Measurements from ENCODE around the gene ABCB4.
"Not testable (repeated sequence)": the region's sequence is repeated elsewhere in the genome, so short reads cannot be mapped to it uniquely, and the experiment has no call there.

ABCB4 gene

DNA sequence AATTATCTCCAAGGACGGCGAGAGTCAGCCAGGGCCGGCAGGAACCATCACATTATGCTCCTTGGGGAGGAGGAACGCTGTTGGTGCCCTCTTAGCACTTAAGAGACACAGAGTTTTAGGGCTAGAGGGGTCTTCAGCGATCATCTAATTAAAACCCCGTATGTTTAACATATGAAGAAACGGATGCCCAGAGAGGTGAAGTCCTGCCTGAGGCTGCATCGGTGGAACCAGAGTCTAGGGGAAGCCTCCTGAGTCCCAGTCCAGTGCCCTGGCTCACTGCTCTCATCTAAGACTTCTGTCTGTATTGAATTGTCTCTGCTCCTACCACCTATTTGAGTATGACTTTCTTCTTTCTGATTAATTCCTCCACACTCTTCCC lies 688 bp upstream of the ABCB4 start:
- no peak for DNase-seq (ENCODE audit: low spot score)

DNA sequence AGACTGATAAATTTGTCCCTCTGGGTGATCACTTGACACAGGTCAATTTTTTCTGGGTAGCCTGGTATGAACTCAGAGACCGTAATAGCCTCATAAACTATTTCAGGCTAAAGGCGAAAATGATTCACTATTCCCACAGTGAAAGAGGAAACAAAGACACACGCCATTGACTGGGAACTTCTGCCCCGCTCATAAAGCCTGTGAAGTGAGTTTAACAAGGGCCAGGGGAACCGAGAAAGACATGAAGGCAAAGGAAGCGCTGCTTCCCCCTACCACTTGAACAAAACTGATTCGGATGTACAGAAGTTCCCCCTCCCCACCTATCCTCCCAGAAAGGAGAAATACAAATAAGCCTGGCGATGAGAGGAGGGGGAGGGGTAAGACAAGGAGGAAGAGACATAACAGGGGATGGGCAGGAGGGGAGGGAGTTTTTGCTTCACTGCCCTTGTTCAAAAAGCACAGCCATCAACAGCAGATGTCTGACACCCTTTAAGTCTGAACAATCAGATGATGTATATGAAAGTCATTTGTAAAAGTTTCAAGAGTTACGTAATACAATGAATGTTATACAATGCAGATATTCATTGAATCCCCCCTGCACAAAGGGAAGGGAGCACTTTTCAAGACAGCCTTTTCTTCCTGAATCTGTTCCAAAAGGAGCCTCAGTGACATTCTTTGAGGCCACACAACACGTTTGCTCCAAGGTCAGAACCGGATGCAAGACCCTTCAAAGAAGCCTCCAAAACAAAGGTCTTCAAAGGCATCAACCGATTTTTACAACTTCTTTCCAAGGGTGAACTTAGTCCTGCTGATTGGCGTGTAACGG lies 734 bp downstream of the ABCB4 start:
- DNase-seq (ENCODE audit: low spot score): peak; percentile 56

DNA sequence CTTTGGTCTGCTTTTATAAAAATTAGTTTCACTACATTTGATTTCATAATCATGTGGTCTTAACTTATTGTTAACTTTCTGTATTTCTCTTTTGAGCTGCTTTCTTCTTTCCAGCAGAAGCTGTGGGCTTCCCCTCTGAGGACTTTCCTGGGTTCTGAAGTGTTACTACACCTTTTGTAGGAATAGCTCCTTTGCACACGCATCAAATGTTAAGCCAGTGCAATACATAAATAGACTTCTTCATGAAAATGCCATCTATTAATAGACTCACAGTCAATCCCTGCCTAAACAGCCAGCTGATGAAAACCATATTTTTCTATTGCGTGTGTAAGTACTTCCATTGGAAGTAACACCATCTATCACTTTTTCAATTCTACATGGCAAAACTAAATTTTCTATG lies 1.5 kb downstream of the ABCB4 start:
- DNase-seq (ENCODE audit: low spot score): no peak

DNA sequence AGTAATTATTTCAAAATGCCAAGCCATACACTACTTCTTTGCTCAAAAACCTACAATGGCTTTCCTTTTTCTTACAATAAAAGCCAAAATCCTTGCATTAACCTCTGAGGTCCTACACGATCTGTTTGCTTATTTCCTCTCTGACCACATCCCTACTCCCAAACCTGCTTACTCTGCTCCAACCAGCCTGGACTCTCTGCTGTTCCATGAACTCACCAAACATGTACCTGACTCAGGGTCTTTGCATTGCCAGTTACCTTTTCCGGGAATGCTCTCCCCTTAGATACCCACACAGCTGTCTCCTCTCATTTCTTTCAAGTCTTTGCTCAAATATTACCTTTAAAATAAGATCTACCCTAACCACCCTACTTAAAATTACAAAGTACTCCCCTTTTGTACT lies 2.3 kb downstream of the ABCB4 start:
- DNase-seq (ENCODE audit: low spot score): no peak

DNA sequence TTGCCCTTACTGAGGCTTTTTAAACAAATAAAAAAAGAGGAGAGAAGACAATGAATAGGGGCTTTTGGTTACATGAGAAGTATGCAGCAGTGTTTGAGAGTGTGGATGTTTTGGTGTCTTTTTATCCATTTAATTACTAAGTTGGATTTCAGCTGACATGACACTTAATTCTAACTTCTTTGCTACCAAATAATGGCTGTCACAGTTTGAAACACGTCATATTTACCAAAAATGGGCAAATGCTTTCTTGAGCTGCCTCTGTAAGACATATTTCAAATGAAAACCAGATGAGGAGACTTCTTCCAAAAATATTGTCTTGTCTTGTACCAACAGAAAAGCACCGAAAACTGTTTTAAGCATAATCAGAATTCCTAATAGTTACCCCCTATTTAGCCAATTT lies 4.0 kb downstream of the ABCB4 start:
- DNase-seq (ENCODE audit: low spot score): no peak

DNA sequence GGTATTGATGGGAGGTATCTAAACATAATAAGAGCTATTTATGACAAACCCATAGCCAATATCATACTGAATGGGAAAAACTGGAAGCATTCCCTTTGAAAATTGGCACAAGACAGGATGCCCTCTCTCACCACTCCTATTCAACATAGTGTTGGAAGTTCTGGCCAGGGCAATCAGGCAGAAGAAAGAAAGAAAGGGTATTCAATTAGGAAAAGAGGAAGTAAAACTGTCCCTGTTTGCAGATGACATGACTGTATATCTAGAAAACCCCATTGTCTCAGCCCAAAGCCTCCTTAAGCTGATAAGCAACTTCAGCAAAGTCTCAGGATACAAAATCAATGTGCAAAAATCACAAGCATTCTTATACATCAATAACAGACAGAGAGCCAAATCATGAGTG lies 6.3 kb downstream of the ABCB4 start:
- DNase-seq (ENCODE audit: low spot score): not testable (repeated sequence)

DNA sequence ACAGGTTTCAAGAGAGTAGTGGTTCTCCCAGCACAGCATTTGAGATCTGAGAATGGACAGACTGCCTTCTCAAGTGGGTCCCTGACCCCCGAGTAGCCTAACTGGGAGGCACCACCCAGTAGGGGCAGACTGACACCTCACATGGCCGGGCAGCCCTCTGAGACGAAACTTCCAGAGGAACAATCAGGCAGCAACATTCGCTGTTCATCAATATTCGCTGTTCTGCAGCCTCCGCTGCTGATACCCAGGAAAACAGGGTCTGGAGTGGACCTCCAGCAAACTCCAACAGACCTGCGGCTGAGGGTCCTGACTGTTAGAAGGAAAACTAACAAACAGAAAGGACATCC lies 10.0 kb downstream of the ABCB4 start:
- not testable (repeated sequence) for DNase-seq (ENCODE audit: low spot score)

DNA sequence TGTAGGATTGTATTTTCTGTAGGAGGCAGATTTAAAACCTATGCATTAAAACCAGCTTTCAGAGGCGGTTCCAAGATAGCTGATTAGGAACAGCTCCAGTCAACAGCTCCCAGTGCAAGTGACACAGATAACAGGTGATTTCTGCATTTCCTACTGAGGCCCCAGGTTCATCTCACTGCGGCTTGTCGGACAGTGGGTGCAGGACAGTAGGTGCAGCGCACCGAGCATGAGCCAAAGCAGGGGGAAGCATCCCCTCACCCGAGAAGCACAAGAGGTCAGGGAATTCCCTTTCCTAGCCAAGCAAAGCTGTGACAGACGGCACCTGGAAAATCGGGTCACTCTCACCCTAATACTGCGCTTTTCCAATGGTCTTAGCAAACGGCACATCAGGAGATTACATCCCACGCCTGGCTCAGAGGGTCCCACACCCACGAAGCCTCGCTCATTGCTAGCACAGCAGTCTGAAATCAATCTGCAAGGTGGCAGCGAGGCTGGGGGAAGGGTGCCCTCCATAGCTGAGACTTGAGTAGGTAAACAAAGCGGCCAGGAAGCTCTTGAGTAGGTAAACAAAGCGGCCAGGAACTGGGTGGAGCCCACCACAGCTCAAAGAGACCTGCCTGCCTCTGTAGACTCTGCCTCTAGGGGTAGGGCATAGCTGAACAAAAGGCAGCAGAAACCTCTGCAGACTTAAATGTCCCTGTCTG lies 10.5 kb downstream of the ABCB4 start:
- not testable (repeated sequence) for DNase-seq (ENCODE audit: low spot score)

DNA sequence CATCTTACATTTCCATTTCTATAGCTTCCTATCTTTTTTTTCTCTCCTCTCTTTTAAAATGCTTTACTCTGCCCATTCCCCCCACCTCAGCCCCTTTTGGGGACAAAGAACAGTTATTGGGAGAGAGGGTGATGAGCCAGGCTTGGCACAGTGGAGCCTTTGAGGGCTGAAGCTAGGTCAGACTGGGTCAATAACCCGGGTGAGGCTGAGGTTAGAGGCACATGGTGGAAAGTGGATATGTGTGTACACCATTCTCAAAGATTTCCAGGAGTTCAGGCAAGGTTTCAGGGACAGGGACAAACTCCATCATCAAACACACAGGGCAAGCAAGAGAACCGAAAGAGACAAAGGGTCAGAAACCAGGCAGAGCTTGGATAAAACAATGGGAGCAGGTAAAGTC lies 11.5 kb downstream of the ABCB4 start:
- no peak for DNase-seq (ENCODE audit: low spot score)

DNA sequence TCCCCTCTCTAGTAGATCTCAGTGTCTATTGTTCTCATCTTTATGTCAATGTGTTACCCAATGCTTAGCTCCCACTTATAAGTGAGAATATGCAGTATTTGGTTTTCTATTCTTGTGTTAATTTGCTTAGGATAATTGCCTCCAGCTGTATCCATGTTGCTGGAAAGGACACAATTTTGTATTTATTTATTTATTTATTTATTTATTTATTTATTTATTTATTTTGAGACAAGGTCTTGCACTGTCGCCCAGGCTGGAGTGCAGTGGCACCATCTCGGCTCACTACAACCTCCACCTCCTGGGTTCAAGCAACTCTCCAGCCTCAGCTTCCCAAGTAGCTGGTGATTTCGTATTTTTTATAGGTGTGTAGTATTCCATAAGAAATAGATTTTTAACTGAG lies 15.0 kb downstream of the ABCB4 start:
- not testable (repeated sequence) for DNase-seq (ENCODE audit: low spot score)

DNA sequence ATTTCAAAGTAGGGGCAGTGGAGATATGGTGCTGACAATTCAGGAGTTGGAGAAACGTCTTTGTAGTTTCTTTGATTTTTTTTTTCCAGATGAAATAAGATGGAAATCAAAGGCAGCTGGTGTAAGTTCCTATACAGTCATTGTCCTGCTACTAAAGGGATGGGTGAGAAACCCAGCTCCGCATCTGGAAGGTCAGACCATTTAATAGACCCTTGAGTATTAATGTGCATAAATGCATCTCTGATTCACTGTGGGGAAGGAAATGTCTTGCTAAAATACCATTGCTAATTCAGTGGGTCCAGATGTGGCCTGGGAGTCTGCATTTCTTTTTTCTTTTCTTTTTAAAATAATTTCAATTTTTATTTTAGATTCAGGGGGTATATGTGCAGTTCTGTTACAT lies 15.5 kb downstream of the ABCB4 start:
- no peak for DNase-seq (ENCODE audit: low spot score)

DNA sequence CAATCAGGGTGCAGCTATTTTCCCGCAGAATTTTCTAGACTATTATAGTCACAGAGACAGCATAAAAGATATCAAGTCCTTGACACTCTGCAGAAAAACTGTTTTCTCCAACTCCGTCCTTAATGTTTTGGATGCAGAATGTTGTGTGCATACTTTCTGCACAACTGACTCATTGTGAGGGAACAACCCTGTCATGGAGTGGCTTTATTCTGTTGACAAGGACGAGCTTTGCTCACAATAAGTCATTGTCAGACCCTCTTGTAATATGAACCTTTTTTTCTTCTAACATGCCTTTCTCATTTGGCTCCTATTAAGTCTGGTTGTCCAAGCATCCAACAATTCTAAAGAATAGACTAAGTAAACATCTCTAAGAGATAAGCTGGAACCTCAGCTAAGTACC lies 17.3 kb downstream of the ABCB4 start:
- DNase-seq (ENCODE audit: low spot score): no peak

DNA sequence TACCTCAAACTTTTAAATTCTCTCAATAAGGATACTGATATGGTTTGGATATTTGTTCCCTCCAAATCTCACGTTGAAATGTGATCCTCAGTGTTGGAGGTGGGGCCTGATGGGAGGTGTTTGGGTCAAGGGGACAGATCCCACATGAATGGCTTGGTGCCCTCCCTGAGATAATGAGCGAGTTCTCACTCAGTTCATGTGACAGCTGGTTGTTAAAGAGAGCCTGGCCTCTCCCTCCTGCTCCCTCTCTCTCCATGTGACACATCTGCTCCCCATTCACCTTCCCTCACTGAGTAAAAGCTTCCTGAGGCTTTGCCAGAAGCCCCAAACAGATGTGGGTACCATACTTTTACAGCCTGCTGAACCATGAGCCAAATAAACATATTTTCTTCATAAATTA lies 19.2 kb downstream of the ABCB4 start:
- DNase-seq (ENCODE audit: low spot score): no peak

DNA sequence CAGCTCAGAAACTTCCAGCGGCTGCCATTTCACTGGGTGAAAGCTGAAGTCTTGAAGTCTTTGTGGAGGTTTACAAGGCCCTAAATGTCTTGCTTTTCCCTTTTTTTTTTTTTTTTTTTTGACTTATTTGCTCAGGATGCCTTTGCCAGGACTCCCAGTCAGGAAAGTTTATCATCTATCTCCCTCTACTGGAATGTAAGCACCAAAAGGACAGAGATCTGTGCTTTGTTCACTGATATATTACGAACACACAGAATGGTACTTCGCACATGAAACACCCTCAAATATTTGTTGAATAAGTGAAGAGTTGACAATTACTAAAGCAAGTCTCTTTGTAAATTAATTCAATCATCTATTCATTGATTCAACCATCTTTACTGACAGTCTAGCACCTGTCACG lies 23.2 kb downstream of the ABCB4 start:
- no peak for DNase-seq (ENCODE audit: low spot score)

DNA sequence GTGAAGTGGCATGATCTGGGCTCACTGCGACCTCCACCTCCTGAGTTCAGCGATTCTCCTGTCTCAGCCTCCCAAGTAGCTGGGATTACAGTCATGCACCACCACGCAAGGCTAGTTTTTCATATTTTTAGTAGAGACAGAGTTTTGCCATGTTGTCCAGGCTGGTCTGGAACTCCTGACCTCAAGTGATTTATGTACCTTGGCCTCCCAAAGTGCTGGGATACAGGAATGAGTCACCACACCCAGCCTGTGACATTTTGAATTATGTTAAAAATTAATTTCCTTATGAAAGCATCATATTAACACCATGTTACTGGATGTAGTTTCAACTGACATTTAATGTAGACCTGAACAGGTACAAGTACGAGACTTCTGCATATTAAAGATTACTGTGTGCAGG lies 24.3 kb downstream of the ABCB4 start:
- DNase-seq (ENCODE audit: low spot score): no peak

DNA sequence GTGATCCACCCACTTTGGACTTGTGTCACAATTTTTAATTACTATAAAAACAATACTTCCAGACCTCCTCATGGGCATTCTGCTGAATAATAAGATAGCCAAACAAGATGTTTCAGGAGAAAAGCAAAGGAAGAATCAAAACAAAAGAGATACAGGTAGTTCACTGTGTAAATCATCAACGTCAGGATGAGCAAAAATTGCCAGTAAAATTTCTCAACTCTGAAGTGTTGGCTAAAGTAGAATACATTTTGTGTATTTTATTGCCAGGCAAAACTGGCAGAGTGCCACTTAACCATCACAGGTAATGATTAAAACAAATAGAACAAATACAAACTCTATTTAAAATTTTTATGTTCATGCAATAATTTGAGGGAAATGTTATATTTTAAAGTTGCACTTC lies 24.8 kb downstream of the ABCB4 start:
- no peak for DNase-seq (ENCODE audit: low spot score)

DNA sequence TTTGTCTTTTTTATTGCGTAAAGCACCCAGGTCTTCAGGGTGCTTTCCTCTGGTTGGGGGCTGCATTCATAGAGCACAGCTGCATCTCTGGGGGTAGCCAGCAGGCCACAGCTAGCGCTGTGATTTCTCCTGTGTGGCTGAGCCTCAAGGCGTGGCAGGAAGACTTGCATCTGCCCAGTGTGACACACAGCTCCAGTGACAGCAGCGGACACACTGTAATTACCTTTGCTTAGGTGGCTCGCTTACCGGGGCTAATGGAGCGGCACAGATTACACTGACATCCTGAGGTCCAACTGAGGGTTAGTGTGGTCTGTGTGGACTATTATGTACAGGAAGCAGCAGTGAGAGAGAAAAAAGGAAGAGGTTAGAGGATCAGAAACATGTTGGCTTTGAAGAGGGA lies 27.1 kb downstream of the ABCB4 start:
- no peak for DNase-seq (ENCODE audit: low spot score)

DNA sequence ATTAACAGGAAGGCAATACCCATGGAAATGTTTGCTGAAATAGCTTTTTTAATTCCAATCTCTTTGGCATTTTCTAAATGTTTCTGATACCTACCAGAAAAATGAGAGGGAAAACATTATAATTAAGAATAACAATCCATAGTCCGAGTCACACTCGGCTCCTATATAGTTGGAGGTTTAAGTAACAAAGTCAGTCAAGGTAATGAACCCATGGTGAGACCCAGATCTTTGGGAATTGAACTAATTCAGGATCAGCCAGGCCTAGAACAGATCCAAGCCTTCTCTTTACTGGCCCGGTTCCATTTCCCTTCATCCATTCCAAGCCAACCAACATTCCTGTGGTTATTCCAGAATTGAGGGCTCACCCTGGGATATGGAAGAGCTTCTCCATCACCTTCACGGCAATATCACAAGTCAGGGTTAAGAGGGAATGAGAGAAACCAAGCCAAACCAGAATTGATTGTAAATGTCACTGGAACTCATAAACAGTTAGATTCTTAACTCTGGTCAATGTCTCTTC lies 28.3 kb downstream of the ABCB4 start:
- DNase-seq (ENCODE audit: low spot score): peak; percentile 27

DNA sequence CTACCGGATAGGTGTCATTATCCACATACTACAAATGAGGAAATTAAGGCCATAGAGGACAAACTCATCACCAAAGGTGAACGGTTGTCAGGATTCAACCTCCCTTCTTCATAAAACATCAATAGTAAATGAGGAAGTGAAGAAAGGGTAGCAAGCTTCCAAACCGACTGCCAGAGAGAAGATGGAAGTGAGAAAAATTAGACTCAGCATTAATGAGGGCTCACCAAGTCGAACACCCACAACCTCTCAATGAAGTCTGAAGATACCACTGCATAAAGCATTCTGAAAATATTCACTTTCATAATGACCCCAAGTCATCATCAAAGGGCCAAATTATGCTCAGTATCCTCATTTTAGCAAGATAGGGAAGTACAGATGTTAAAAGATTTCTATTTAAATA lies 29.6 kb downstream of the ABCB4 start:
- DNase-seq (ENCODE audit: low spot score): no peak

DNA sequence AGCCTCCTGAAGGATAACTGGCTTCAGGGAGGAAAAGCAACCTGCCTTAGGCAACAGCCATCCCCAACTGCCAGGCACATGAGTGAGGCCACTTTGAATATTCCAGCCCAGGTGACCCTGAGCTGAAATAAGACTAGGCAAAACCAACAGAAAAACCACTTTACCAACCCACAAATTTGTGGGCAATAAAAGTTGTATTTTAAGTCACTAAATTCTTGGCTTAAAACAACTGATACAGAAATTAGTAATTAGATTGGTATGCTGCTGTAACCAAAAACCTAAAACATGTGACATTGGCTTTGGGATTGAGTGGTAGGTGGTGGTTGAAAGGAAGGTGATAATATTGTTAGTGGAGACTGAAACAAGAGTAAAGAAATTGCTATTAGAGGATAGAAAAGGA lies 39.9 kb downstream of the ABCB4 start:
- DNase-seq (ENCODE audit: low spot score): no peak

DNA sequence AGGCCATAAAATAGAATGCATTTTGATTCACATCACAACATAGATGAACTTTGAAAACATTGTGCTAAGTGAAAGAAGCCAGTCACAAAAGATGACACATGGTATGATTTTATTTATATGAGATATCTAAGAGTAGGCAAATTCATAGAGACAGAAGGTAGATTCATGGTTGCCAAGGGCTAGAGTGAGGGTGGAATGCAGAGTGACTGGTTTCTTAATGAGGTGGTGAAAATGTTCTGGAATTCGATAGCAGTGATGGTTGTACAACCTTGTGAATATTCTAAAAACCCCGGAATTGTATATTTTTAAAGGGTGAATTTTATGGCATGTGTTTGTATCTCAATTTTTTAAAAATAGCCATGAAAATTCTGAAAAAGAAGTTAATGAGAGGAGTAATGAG lies 42.9 kb downstream of the ABCB4 start:
- no peak for DNase-seq (ENCODE audit: low spot score)

DNA sequence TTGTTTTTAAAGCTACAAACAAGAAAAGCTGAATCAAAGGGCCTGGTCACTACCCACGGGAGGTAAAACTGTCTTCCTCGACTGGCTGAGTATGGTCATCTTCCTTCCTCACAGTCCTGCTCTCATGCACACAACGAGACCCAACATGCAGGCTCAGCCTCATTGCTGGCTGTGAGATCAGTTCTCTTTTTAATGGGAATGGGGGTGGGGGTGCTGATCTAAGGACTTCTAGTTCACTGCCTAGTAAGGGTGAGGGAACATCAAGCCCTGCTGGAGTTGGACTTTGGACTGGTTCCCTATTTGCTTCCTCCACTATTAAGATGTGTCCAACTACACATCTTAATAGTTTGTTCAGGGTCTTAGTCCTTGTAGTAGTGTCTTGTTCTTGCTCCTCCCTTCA lies 48.2 kb downstream of the ABCB4 start:
- no peak for DNase-seq (ENCODE audit: low spot score)

DNA sequence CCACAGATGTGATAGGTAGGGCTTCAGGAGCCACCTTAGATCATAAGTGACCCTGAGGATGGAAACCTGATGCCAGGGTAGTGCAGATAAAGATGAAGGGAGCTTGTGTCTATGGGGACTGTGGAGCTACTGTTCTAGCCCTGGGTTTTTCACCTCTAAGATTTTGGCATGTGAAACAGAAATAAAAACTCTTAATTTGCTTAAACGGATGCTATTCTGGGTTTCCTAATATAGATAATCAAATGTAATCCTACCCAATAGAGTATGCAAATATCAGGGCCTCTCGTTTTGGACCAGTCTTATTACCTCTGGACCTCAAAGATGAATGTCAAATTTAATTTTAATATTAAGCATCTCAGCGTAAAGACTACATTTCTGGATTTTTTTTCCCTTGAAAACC lies 49.3 kb downstream of the ABCB4 start:
- no peak for DNase-seq (ENCODE audit: low spot score)

DNA sequence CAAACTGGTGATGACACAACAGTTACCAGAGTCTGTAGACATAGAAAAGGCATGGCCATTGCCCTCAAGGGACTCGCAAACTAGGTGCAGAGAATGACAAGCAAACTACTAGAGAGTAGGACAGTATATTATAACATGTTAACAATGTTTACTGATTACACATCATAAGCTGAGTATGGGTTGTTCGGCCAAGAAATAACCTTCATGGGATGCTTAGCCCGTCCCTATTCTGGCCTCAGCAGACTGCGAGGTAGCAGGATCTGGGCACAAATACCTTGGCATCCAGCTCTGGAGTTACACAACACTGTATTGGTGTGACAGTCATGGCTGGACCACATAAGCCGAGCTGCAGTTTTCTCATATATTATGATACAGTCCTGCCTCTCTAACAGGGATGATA lies 51.4 kb downstream of the ABCB4 start:
- DNase-seq (ENCODE audit: low spot score): no peak
